Uterus (tissue), 4 donors: ENCODE data around the gene LMO7. TPM values are rescaled to one million over a fixed set of nuclear protein-coding genes. Genes with fewer than 3 reads are reported as not detected.

Experiments used
- DNase-seq, 2 donors: peaks; one replicate each; pipeline ENCODE4 v3.0.0-alpha.2; 2019 to 2020
- H3K27ac ChIP-seq, 2 donors: fragments of 200-600 bp; sonication (generic); 1 replicate in 1 of 2; 2 replicates in 1 of 2; pipeline ENCODE4 v1.5.1; 2016 to 2018
- H3K27me3 ChIP-seq, 2 donors: fragments of 200-600 bp; sonication (generic); one replicate each; pipeline ENCODE4 v1.5.1; 2018 to 2019; ENCODE audit warnings: control low read depth in 1 of 2
- H3K36me3 ChIP-seq, 2 donors: fragments of 200-600 bp; sonication (generic); one replicate each; pipeline ENCODE4 v1.5.1; 2019; ENCODE audit warnings: control low read depth in 1 of 2
- H3K4me1 ChIP-seq, 2 donors: fragments of 200-600 bp; sonication (generic); one replicate each; pipeline ENCODE4 v1.5.1; 2018 to 2019; ENCODE audit warnings: control low read depth in 1 of 2
- H3K4me3 ChIP-seq, 2 donors: fragments of 200-600 bp; sonication (generic); 1 replicate in 1 of 2; 2 replicates in 1 of 2; pipeline ENCODE4 v1.5.1; 2018 to 2019; ENCODE audit warnings: mild to moderate bottlenecking in 1 of 2
- H3K9me3 ChIP-seq, 2 donors: fragments of 200-600 bp; sonication (generic); one replicate each; pipeline ENCODE4 v1.5.1; 2019; ENCODE audit warnings: control low read depth in 1 of 2
- CTCF ChIP-seq, 4 experiments: fragments of 200-600 bp in 2 of 4; fragments of 450-650 bp in 2 of 4; sonication (generic) in 2 of 4; IDR thresholded peaks; one replicate each; pipeline ENCODE4 v1.5.1; 2016 to 2019; ENCODE audit warnings: antibody characterized with exemption in 4 of 4, mild to moderate bottlenecking in 2 of 4, moderate library complexity in 1 of 4
- POLR2A ChIP-seq, 2 donors: fragments of 450-650 bp; IDR thresholded peaks; one replicate each; pipeline ENCODE4 v1.6.1; 2016; ENCODE audit warnings: antibody characterized with exemption in 2 of 2, mild to moderate bottlenecking in 1 of 2, moderate library complexity in 1 of 2
- intact Hi-C: fragments of 100-400 bp; cut with DNase I; formaldehyde crosslinking; loops from one replicate; pipeline ENCODE4 v1.15.1; 2023; ENCODE audit warnings: low total_unique reads
- total RNA-seq, 4 donors: library from RNA; depleted of rRNA in 3 of 4; stranded (reverse); fragments of >200 nt in 3 of 4; gene quantifications; one replicate each; pipeline versions ENCODE4 v1.1.0 to v1.2.4, GENCODE V29; 2014 to 2023
- donor health status: DM: yes; HTN: yes; CAD: no.

Gene LMO7
- total RNA-seq, 4 donors from 2014 or later, result 2.6 to 55.4 (median 24.2) TPM

- DNase-seq, result no peak
- H3K4me1 ChIP-seq, result no peaks in the 10 kb centered on the region
- TF ChIP-seq POLR2A (IDR thresholded peaks at IDR 0.05), result no peak
- no peak for TF ChIP-seq CTCF (IDR thresholded peaks at IDR 0.05)
- H3K27ac ChIP-seq, result no peak overlapping the region
- H3K9me3 ChIP-seq, result no peaks in the 10 kb centered on the region
- intact Hi-C loops, result no loop called here
- no peak overlapping the region for H3K4me3 ChIP-seq
- no peaks in the 10 kb centered on the region for H3K27me3 ChIP-seq
- H3K36me3 ChIP-seq, result no peaks in the 10 kb centered on the region
Observed at GRCh38 chr13:75864718-75865117, 228.6 kb downstream of the LMO7 start.

GRCh38 chr13:75867379-75868117 is 231.4 kb downstream of the LMO7 start:
- intact Hi-C loops, result no loop called here
- DNase-seq, result no peak
- H3K27me3 ChIP-seq, result no peaks in the 10 kb centered on the region
- no peaks in the 10 kb centered on the region for H3K9me3 ChIP-seq
- no peak overlapping the region for H3K4me3 ChIP-seq
- no peaks in the 10 kb centered on the region for H3K4me1 ChIP-seq
- TF ChIP-seq CTCF (IDR thresholded peaks at IDR 0.05), result no peak
- TF ChIP-seq POLR2A (IDR thresholded peaks at IDR 0.05), result no peak
- H3K27ac ChIP-seq, result no peak overlapping the region
- H3K36me3 ChIP-seq, result no peaks in the 10 kb centered on the region

- no peaks in the 10 kb centered on the region for H3K27me3 ChIP-seq
- no peaks in the 10 kb centered on the region for H3K4me1 ChIP-seq
- H3K4me3 ChIP-seq, result no peak overlapping the region
- no peak for TF ChIP-seq CTCF (IDR thresholded peaks at IDR 0.05)
- TF ChIP-seq POLR2A (IDR thresholded peaks at IDR 0.05), result no peak
- intact Hi-C loops, result loop anchor here (10.0 kb wide), 2 partner anchors 605 to 1035 kb away; no protein-coding TSS in a partner anchor
- H3K36me3 ChIP-seq, result no peaks in the 10 kb centered on the region
- no peak for DNase-seq
- no peak overlapping the region for H3K27ac ChIP-seq
- H3K9me3 ChIP-seq, result no peaks in the 10 kb centered on the region
Observed at GRCh38 chr13:75869981-75870380, 233.9 kb downstream of the LMO7 start.

- H3K4me1 ChIP-seq, result no peaks in the 10 kb centered on the region
- H3K27ac ChIP-seq, result peak overlapping the region in 1 of 2 donors; percentile 58
- intact Hi-C loops, result loop anchor here (10.0 kb wide), 2 partner anchors 604 to 1034 kb away; no protein-coding TSS in a partner anchor
- H3K27me3 ChIP-seq, result no peaks in the 10 kb centered on the region
- peak in 1 of 2 donors; percentile 17 for DNase-seq
- H3K9me3 ChIP-seq, result no peaks in the 10 kb centered on the region
- peak overlapping the region; percentile 7 to 27 for H3K4me3 ChIP-seq
- H3K36me3 ChIP-seq, result no peaks in the 10 kb centered on the region
- TF ChIP-seq POLR2A (IDR thresholded peaks at IDR 0.05) (no peak), CTCF (IDR thresholded peaks at IDR 0.05) (peak; percentile 57 to 68 (median 59))
Observed at GRCh38 chr13:75870397-75870903, 234.3 kb downstream of the LMO7 start.

- no peak for DNase-seq
- Histone ChIP-seq H3K27me3 (no peaks in the 10 kb centered on the region), H3K27ac (peak overlapping the region in 1 of 2 donors; percentile 58), H3K4me3 (peak overlapping the region in 1 of 2 donors; percentile 7), H3K36me3 (no peaks in the 10 kb centered on the region), H3K4me1 (no peaks in the 10 kb centered on the region), H3K9me3 (no peaks in the 10 kb centered on the region)
- intact Hi-C loops, result loop anchor here (10.0 kb wide), 2 partner anchors 604 to 1034 kb away; no protein-coding TSS in a partner anchor
- TF ChIP-seq CTCF (IDR thresholded peaks at IDR 0.05) (no peak), POLR2A (IDR thresholded peaks at IDR 0.05) (no peak)
Observed at GRCh38 chr13:75871059-75871458, 234.9 kb downstream of the LMO7 start.
